Stomach (tissue), 4 donors: Measurements from ENCODE around the gene VDAC2.

Source experiments
- CTCF ChIP-seq, 7 experiments: fragments of 450-650 bp in 4 of 7; fragments of 200-600 bp in 3 of 7; sonication (generic) in 3 of 7; IDR thresholded peaks; one replicate each; pipeline ENCODE4 v1.5.1; 2016 to 2019; ENCODE audit warnings: antibody characterized with exemption in 7 of 7, control low read depth in 2 of 7, mild to moderate bottlenecking in 1 of 7
- POLR2A ChIP-seq, 4 donors: fragments of 450-650 bp; IDR thresholded peaks; one replicate each; pipeline ENCODE4 v1.6.1; 2016; ENCODE audit warnings: antibody characterized with exemption in 4 of 4, control low read depth in 2 of 4, mild to moderate bottlenecking in 1 of 4, moderate library complexity in 1 of 4
- POLR2AphosphoS5 ChIP-seq, 3 donors: sonication (generic); formaldehyde crosslinking; IDR thresholded peaks; one replicate each; pipeline ENCODE4 v1.6.1; 2016; ENCODE audit warnings: antibody characterized with exemption in 3 of 3

- TF ChIP-seq CTCF (IDR thresholded peaks at IDR 0.05): no peak
- TF ChIP-seq POLR2A (IDR thresholded peaks at IDR 0.05): no peak
- no peak for TF ChIP-seq POLR2AphosphoS5 (IDR thresholded peaks at IDR 0.05)
Observed at GRCh38 chr10:75223507-75223906, 12.9 kb downstream of the VDAC2 start.
